NCI-H2227 (cell line): Measurements from ENCODE around the gene ATRNL1.

Experiments used
- DNase-seq: peaks from one replicate; lab custom pipeline; 2025; ENCODE audit not compliant: unreplicated experiment; lab: John Stamatoyannopoulos, UW

ATRNL1 gene, protein sequence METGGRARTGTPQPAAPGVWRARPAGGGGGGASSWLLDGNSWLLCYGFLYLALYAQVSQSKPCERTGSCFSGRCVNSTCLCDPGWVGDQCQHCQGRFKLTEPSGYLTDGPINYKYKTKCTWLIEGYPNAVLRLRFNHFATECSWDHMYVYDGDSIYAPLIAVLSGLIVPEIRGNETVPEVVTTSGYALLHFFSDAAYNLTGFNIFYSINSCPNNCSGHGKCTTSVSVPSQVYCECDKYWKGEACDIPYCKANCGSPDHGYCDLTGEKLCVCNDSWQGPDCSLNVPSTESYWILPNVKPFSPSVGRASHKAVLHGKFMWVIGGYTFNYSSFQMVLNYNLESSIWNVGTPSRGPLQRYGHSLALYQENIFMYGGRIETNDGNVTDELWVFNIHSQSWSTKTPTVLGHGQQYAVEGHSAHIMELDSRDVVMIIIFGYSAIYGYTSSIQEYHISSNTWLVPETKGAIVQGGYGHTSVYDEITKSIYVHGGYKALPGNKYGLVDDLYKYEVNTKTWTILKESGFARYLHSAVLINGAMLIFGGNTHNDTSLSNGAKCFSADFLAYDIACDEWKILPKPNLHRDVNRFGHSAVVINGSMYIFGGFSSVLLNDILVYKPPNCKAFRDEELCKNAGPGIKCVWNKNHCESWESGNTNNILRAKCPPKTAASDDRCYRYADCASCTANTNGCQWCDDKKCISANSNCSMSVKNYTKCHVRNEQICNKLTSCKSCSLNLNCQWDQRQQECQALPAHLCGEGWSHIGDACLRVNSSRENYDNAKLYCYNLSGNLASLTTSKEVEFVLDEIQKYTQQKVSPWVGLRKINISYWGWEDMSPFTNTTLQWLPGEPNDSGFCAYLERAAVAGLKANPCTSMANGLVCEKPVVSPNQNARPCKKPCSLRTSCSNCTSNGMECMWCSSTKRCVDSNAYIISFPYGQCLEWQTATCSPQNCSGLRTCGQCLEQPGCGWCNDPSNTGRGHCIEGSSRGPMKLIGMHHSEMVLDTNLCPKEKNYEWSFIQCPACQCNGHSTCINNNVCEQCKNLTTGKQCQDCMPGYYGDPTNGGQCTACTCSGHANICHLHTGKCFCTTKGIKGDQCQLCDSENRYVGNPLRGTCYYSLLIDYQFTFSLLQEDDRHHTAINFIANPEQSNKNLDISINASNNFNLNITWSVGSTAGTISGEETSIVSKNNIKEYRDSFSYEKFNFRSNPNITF (N-terminal part only)

DNA sequence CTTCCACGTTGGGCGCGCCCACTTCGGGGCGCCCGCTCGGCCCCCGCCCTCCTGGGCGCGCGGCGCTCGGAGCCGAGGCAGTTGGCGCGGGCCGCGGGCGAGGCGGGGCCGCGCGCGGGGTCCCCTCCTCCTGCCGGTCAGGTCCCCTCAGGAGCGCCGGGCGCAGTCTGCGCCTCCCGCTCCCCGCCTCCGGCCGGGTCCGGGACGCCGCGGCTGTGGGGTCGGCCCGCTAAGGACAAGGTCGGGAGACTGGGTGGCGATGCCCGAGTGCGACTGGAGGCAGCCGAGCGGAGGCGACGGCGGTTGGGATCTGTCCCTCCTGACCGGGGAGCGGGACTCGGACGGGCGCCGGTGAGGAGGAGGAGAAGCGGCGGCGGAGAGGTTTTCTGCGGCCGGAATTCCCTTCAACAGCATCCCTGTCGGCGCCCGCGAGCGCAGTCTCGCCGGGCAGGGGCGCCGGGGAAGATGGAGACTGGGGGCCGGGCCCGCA, at the start of gene ATRNL1:
Gene ATRNL1, plus strand, starts transcription at position 80 of the 490 bp plus-strand sequence. Its CDS starts 386 bp downstream, at position 466.
- peak; percentile 83 for DNase-seq

DNA sequence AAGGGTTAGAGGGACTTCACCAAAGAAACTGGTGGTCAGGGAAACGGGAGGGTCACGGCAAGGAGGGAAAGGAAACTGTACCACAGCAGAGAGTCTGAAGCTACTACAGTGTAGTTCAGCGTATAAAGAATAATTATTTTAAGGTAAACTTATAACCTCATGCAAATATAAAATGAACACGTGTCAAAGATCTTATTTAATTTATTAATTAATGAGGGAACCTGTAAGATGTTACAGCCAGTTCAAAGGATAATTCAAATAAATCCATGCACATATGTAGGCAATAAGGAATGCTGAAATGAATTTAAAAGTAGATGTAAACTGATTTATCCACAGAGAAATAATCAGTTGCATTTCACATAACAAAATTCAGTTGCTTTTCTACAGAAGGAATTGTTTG, 49.4 kb upstream of the ATRNL1 start:
- no peak for DNase-seq

DNA sequence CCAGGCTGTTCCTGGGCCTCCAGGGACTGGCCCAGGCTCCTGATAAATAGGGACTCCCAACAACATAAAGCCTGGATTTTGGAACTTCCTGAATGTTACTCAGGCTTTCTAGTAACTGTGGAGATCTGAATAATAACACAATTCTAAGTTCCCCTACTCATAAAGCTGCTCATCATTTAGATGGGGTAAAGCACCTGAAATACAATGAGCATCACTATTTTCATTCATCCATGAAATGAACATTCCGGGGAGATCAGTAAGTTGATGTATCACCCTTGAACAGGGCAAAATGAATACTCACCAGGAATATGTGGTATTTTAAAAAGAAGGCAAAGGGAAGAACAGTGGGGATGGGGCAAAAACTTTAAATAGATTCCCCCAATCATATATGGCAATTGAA, 48.3 kb upstream of the ATRNL1 start:
- DNase-seq, result no peak

DNA sequence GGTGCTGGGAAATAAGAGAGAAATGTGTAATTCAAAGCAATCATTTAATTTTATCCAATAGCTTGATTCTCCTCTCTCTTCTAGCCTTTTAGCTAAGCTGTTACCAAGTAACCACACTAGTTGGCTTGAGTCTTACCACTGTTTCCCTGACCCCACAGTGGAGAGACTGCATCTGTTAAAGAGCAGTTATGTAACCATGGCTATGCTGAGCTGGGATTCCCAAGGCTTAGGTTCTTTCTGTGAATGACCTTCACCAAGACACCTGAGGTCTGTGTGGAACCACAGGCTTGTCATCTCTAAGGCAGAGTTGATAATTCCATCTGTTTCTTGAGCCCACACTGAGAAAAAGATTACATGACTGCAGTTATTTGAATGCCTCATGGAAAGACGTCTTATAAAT, 47.7 kb upstream of the ATRNL1 start:
- peak; percentile 6 for DNase-seq

DNA sequence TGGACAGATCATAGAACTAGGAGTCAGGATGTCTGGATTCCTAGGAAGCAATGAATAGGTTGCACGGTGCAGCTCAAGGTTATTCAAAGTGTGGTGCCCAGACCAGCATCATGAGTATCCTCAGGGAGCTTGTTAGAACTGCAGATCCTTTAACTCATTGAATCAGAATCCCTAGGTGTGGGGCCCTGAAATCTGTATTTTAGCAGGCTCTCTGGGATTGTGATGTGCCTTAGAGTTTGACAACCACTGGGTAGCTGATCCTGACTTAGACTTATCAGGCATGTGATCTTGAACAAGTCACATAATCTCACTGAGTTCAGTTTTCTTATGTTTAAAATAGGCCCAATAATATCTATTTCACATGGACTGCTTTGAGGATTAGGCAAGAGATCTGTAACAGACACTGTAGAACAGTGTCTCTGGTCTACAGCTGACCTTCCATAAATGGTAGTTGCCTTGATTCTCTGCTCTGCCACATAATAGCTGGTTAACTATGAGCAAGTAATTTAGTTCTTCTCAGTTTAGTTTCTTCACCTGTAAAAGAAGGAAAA, 46.4 kb upstream of the ATRNL1 start:
- DNase-seq, result no peak

DNA sequence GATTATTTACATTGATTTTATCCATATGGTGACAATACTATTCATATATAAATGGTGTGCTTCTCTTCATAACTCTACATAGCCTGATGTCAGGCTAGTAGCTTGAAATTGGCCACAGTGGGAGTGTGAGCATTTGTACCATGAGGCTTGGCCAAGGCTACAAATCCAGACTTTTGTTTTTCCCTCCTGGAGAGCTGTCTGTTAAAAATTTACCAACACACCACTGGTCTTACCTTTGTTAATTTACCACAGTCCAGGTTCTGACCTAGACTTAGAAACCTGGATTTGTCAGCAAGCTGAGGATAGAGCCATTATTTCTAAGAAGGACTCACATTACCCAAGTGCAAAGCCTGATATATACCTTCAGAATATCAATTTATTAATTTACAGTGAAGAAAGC, 45.5 kb upstream of the ATRNL1 start:
- no peak for DNase-seq

DNA sequence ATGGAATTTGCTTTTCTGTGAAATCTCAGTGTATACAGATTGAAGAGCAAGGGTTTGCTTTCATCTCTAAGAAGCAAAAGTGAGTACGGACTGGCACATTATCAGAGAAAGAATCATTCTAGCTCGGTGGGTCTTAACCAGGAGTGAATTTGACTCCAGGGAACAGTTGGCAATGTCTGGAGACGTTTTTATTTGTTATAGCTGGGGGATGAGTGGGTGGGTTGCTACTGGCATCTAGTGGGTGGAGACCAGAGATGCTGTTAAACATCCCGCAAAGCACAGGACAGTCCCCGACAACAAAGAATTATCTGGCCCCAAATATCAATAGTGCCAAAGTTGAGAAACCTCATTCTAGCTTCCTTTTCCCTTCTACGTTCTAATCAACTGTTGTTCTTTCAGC, 43.8 kb upstream of the ATRNL1 start:
- DNase-seq, result no peak

DNA sequence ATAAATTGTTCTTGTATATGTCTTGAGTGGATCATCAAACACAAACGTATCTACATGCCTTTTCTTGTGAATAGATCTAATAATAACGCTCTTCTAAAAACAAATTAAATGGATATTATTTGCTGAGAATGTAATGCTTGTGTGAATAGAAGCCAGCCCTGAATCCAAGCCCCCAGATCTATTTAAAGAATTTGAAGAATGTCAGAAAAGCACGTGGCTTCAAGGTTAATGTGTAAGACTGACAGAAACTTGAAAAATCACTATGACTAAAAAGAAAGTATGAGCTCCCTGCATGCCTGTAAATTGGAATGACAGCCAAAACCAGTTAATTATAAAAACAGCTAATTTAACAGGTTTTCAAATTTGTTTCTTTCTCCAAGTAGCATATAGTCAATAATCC, 43.2 kb upstream of the ATRNL1 start:
- no peak for DNase-seq

DNA sequence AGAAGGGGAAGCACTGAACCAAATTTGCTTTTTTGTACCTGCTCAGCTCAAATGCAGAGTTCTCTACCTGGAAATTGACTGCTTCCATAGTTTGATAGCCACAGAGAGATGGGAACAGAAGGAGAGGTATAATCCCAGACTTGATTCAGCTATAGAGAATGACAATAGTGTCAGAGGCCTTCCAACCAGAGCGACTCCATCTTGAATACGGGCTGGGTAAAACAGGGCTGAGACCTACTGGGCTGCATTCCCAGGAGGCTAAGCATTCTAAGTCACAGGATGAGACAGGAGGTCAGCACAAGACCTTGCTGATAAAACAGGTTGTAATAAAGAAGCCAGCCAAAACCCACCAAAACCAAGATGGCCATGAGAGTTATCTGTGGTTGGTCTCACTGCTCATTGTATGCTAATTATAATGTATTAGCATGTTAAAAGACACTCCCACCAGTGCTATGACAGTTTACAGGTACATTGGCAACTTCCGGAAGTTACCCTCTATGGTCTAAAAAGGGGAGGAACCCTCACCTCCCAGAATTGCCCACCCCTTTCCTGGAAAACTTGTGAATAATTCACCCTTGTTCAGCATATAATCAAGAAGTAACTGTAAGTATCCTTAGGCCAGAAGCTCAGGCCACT, 42.7 kb upstream of the ATRNL1 start:
- DNase-seq, result no peak

DNA sequence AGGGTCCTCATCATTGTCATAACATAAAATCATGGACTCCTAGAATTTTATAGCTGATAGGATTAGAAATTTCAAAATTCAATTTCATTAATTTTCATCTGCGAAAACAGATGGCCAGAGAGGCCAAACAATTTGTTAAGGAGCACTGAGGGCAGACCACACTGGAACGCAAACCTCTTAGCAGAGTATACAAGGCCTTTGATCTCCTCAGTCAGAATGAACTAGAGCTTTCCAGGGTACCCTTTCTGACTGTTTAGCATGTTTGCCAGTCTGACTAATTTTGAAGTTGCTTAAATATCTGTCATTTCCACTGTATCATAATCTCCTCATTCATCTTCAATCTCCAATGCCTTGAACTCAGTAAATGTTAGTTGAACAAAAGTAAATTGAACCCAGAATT, 41.9 kb upstream of the ATRNL1 start:
- no peak for DNase-seq

DNA sequence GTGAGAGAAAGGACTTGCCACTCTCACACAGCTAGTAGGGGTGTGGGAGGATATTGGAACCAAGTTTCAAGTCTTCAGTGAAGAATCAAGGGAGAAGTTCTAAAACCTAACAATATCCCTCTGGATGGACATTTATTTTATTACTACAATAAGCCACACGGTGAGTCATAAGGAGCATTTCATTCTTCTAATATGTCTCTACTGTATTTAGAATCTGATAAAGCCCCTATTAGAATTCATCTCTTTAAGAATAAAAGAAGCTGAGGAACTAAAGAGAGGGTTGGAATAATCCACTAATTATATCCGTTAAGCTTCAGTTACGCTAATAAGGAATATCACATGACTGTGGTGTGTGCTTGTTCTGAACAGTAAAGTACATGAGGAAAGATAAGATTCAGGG, 40.9 kb upstream of the ATRNL1 start:
- DNase-seq, result no peak

DNA sequence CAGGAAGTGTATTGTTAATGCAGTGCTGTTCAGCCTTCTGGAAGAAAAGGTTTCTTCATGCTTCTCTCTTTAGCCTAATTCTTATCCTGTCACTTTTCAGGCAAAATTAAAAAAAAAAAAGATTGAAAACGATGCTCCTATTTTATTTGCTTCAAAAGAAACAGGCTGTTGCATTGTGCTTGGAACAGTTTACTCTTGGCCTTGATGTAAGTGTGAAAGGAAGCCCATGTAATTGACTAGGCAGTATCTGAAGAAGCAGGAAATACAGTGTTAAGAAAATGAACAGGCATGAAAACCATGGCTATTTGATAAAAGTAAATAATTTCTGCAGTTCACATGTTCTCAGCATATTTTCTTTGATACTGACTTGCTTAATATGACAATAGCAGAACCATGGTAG, 40.4 kb upstream of the ATRNL1 start:
- no peak for DNase-seq

DNA sequence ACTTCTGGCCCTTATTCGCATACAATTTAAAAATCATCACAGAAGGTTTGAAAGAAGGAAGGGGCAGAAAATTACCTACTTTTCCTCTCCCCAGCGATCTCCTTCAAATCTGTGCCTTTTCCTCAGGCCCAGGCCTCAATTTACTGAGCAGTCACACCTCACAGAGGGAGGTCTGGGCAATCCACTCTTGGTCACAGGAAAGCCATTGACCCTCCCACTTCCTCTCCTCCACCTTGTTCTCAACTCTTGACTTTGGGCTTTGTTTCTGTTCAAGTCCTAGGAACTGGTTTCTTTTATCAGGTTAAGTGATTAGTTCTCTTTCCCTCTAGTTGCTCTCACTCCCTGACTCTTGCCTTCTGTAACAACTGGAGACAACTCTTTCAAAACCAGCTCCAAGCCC, 37.0 kb upstream of the ATRNL1 start:
- DNase-seq, result no peak

DNA sequence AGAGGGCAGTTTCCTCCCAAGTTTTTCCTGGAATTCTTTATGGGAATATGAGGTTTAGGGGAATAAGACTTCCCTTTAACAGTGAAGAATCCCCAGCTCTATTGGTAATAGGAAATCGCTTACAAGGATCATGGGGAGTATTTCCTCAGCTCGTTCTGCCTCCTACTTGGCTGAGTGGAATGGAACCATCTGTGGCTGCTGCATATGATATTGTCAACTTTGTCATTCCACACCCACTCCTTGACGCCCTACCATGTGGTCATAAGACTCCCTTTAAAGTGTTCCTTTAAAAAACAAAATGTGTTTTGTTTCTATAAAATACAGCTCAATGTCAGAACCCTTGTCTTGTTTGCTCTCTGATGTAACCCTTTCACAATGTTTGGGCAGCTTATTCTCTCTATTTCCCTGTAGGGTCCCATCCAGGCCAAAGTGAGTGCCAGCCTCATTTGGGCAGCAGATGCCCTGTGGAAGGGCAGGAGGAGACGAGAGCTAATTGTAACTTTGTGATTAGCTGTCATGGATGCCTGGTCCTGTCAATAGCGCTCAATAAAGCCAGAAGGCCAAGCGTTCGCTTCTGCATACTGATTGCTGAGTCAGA, 33.8 kb upstream of the ATRNL1 start:
- no peak for DNase-seq

DNA sequence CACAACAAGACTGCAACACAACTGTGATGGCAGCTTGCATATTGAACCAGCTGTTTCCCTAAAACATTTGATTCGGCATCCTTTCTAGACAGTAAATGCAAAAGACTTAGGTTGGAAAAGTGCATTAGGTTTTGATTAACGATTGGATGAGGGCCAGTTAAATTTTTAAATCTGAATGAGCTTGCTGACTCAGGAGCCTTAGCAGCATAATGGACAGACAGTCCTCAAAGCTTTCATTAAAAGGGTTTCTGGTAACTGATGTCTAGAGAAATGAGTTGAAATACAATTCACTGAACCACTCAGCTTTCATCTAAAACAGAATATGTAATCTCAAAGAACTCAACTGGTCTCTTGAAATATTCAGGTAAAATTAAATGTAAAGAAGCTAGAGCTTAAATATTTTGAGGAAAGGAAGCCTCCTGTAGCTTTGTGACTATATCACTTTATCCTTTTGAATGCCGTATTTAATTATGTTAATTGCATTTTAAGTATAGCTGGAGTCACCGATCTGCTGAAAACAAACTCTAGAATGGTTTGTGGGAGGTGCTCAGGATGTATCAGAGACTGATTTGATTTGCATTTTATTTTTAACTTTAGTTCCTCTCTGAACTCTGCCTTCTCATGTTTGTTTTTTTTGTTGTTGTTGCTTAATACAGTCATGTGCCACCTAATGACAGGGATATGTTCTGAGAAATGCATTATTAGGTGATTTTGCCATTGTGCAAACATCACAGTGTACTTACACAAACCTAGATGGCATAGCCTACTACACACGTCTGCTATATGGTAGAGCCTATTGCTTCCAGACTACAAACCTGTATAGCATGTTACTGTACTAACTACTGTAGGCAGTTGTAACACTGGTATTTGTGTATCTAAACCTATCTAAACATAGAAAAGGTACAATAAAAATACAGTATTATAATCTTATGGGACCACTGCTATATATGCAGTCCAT, 29.2 kb upstream of the ATRNL1 start:
- no peak for DNase-seq

DNA sequence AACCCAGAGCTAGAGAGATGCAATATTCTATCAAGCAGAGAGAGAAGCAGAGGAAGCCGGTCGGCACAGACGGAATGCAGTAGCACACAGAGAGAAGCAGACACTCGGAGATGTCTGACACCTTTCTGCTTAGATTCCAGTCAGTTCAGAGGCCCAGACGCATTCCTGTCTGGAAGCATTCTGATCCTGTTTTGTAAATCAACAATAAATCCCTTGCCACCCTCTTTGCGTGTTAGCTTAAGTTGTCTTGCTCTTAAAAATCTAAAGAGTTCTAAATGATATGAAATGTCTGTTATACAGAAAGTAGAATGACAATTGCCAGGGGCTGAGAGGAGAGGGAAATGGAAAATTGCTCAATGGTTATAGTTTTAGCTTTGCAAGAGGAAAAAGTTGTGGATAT, 27.4 kb upstream of the ATRNL1 start:
- DNase-seq, result no peak

DNA sequence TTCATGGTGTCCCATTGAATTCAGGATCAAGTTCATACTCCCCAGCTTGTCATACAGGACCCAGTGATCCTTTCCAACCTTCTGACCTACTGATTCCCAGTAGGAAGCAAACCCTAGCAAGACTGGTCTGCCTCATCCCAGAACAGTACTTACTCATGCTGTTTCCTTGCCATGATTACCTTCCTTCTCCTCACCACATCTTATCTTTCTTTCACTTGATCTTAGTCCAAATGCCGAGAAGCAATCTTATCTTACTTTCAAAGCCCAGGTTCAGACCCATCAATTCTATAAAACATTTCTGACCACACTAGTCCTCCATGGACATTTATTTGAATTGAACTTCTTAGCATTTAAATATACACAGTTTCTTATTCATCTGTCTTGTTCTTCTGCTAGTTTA, 26.6 kb upstream of the ATRNL1 start:
- DNase-seq, result no peak

DNA sequence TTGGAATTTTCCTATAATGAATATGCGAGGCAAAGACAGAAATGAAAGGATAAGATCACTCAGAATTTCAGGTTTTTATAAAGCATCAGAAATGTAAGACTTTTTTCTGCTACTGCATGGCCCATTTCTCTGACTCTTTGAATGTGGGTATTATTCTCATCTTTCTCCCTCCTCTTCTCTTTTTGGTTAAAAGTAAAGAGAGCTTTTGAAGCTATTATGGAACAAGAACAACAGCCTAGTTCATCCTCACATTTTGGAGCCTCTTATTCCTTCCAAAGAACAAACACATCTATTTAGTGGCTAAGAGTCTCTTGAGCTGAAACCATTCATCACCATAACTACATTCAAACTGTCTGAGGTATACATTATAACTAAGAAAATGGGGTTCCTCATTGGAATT, 19.4 kb upstream of the ATRNL1 start:
- no peak for DNase-seq

DNA sequence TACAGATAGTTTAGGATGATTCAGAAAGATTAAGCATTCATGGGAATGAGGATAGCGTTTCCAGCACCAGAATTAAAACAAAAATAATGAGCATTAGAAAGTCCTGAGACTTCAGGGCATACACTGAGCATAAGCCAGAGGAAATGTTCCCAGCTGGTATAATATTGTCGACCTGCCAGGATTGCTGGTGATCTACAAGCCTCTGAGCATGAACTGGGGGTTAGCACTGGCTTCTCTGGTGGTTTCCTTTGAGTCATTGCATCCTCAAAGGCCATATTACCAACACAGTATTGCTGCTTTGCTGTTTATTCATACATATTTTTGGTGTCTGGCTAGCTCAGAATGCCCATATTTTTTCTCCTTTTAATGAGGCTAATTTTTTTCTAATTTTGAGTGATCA, 10.7 kb upstream of the ATRNL1 start:
- no peak for DNase-seq
